HG03439 (cell line): ENCODE measurements around the gene MEN1.
"Not testable (repeated sequence)": the region's sequence is repeated elsewhere in the genome, so short reads cannot be mapped to it uniquely, and the experiment has no call there.

Experiments
- ATAC-seq: cut with Tn5 transposase; IDR thresholded peaks from one replicate; pipeline ENCODE4 v1.9.1; 2021; ENCODE audit warnings: mild to moderate bottlenecking, moderate library complexity; ENCODE audit not compliant: unreplicated experiment

The MEN1 gene

GRCh38 chr11:64834031-64834722 lies 23.8 kb upstream of the MEN1 start:
- ATAC-seq, result no peak

- no peak for ATAC-seq
Measured at GRCh38 chr11:64833509-64833908, 23.2 kb upstream of the MEN1 start.

- no peak for ATAC-seq
Measured at GRCh38 chr11:64833198-64833502, 22.8 kb upstream of the MEN1 start.

- ATAC-seq, result no peak
Measured at GRCh38 chr11:64832467-64833197, 22.3 kb upstream of the MEN1 start.

GRCh38 chr11:64831411-64831891 lies 21.1 kb upstream of the MEN1 start:
- ATAC-seq, result no peak

- ATAC-seq, result no peak
Measured at GRCh38 chr11:64829536-64830251, 19.3 kb upstream of the MEN1 start.

- no peak for ATAC-seq
Measured at GRCh38 chr11:64827451-64827839, 17.1 kb upstream of the MEN1 start.

- no peak for ATAC-seq
Measured at GRCh38 chr11:64826578-64827450, 16.5 kb upstream of the MEN1 start.

- ATAC-seq, result no peak
Measured at GRCh38 chr11:64826062-64826461, 15.7 kb upstream of the MEN1 start.

GRCh38 chr11:64823568-64824119 lies 13.3 kb upstream of the MEN1 start:
- no peak for ATAC-seq

GRCh38 chr11:64817476-64817875 lies 7.1 kb upstream of the MEN1 start:
- ATAC-seq, result no peak

- not testable (repeated sequence) for ATAC-seq
Measured at GRCh38 chr11:64815433-64815832, 5.1 kb upstream of the MEN1 start.

- ATAC-seq, result peak; percentile 48
Measured at GRCh38 chr11:64814712-64815187, 4.4 kb upstream of the MEN1 start.

GRCh38 chr11:64813826-64814225 lies 3.5 kb upstream of the MEN1 start:
- ATAC-seq, result no peak

- no peak for ATAC-seq
Measured at GRCh38 chr11:64810891-64811272, 531 bp upstream of the MEN1 start.

GRCh38 chr11:64809781-64810241 lies 540 bp downstream of the MEN1 start:
- ATAC-seq, result no peak

- no peak for ATAC-seq
Measured at GRCh38 chr11:64805481-64805880, 4.9 kb downstream of the MEN1 start.

GRCh38 chr11:64804346-64805210 lies 5.8 kb downstream of the MEN1 start:
- no peak for ATAC-seq

- no peak for ATAC-seq
Measured at GRCh38 chr11:64803846-64804345, 6.5 kb downstream of the MEN1 start.
